Ecto neural progenitor cell (in vitro differentiated cells): ENCODE results near the gene OBP2A.

Experiments used
- DNase-seq: peaks from one replicate; pipeline ENCODE4 v3.0.0-alpha.2; 2018; ENCODE audit warnings: low spot score

The OBP2A gene

GRCh38 chr9:135552021-135552697 is 6.2 kb downstream of the OBP2A start:
- DNase-seq, result peak; percentile 41

- DNase-seq, result peak; percentile 47
Observed at GRCh38 chr9:135552698-135553171, 6.8 kb downstream of the OBP2A start.

- no peak for DNase-seq
Observed at GRCh38 chr9:135554718-135555117, 8.8 kb downstream of the OBP2A start.

- DNase-seq, result no peak
Observed at GRCh38 chr9:135555203-135555602, 9.3 kb downstream of the OBP2A start.

GRCh38 chr9:135555910-135556309 is 10.0 kb downstream of the OBP2A start:
- no peak for DNase-seq

- DNase-seq, result peak; percentile 32
Observed at GRCh38 chr9:135559606-135560005, 13.7 kb downstream of the OBP2A start.

- peak; percentile 32 for DNase-seq
Observed at GRCh38 chr9:135561391-135562234, 15.7 kb downstream of the OBP2A start, which contains the start of gene PAEP. TSS of gene PAEP (plus strand) at chr9:135561756.

- DNase-seq, result peak; percentile 31
Observed at GRCh38 chr9:135562235-135562745, 16.4 kb downstream of the OBP2A start.

- peak; percentile 36 for DNase-seq
Observed at GRCh38 chr9:135563039-135563476, 17.1 kb downstream of the OBP2A start.

- no peak for DNase-seq
Observed at GRCh38 chr9:135563858-135564257, 17.9 kb downstream of the OBP2A start.

- DNase-seq, result no peak
Observed at GRCh38 chr9:135565141-135565628, 19.3 kb downstream of the OBP2A start.

GRCh38 chr9:135565636-135566035 is 19.7 kb downstream of the OBP2A start:
- DNase-seq, result no peak

GRCh38 chr9:135566552-135566951 is 20.6 kb downstream of the OBP2A start:
- DNase-seq, result no peak

GRCh38 chr9:135567311-135567710 is 21.4 kb downstream of the OBP2A start:
- DNase-seq, result no peak

GRCh38 chr9:135568026-135568425 is 22.1 kb downstream of the OBP2A start:
- no peak for DNase-seq

GRCh38 chr9:135570456-135570855 is 24.5 kb downstream of the OBP2A start:
- DNase-seq, result no peak

GRCh38 chr9:135572233-135572632 is 26.3 kb downstream of the OBP2A start:
- no peak for DNase-seq

- no peak for DNase-seq
Observed at GRCh38 chr9:135573124-135573523, 27.2 kb downstream of the OBP2A start.

- DNase-seq, result peak; percentile 42
Observed at GRCh38 chr9:135574331-135574730, 28.4 kb downstream of the OBP2A start.

GRCh38 chr9:135574943-135575342 is 29.0 kb downstream of the OBP2A start:
- peak; percentile 36 for DNase-seq

GRCh38 chr9:135575995-135576631 is 30.2 kb downstream of the OBP2A start:
- DNase-seq, result no peak

GRCh38 chr9:135577256-135577655 is 31.3 kb downstream of the OBP2A start:
- DNase-seq, result no peak
